H1 (cell line): ENCODE results near the gene HERC3.

ENCODE experiments used
- EP300 ChIP-seq, 2 experiments: IDR thresholded peaks; 1 replicate in 1 of 2; 2 replicates in 1 of 2; pipeline ENCODE4 v1.6.1; 2011 to 2012; ENCODE audit warnings: low read depth in 2 of 2, low read length in 2 of 2, mild to moderate bottlenecking in 2 of 2, borderline replicate concordance in 1 of 2, inconsistent platforms in 1 of 2, moderate library complexity in 1 of 2
- RAD21 ChIP-seq, 2 experiments: IDR thresholded peaks in 1 of 2; conservative IDR thresholded peaks in 1 of 2; 2 replicates each; pipeline ENCODE4 v1.6.1; 2011; ENCODE audit warnings: low read depth in 2 of 2, low read length in 2 of 2, improper control_type of control experiment in 1 of 2, inconsistent platforms in 1 of 2, mild to moderate bottlenecking in 1 of 2, moderate library complexity in 1 of 2
- RFX5 ChIP-seq: IDR thresholded peaks from 2 replicates; pipeline ENCODE4 v1.6.1; 2011; ENCODE audit warnings: low read depth, low read length, improper control_type of control experiment, borderline replicate concordance
- SP4 ChIP-seq: IDR thresholded peaks from 2 replicates; pipeline ENCODE4 v1.6.1; 2012; ENCODE audit warnings: low read length, inconsistent platforms
- YY1 ChIP-seq: IDR thresholded peaks from 2 replicates; pipeline ENCODE4 v1.6.1; 2011; ENCODE audit warnings: low read depth, mild to moderate bottlenecking, low read length

GRCh38 chr4:88697141-88697540, 104.9 kb downstream of the HERC3 start:
- no peak for TF ChIP-seq SP4
- TF ChIP-seq YY1, result no peak
- TF ChIP-seq RFX5, result no peak
- TF ChIP-seq EP300 (IDR thresholded peaks at IDR 0.05; ENCODE audit: borderline replicate concordance in 1 of 2, low read depth in 2 of 2, low read length in 2 of 2), result no peak
- TF ChIP-seq RAD21 (IDR thresholded peaks at IDR 0.05 in 1 of 2, conservative IDR thresholded peaks at IDR 0.05 in 1 of 2; ENCODE audit: low read depth in 2 of 2, low read length in 2 of 2), result no peak
